Measurements from ENCODE around the gene LRRC38. TPM values are rescaled to one million over a fixed set of nuclear protein-coding genes. Genes with fewer than 3 reads are reported as not detected.

Gene LRRC38
- total and polyA plus RNA-seq, 2 of the 4 experiments (the other 2 are of a cell fraction), result not detected

DNA sequence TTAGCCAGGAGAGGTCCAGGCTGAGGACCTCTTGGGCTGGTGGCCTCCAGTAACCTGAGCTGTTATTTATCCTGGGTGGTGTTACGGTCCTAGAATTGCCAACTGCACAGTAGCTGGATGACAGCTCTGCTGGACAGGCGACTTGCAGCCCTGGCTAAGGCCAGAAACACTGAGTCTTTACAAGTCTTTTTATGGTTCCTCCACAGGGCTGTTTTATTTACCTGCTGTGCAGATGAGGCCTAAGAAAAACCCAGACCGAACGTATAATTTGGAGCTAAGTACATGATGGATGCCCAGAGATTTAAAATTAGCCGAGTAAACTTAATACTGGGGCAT lies 30.4 kb upstream of the LRRC38 start:
- POLR2A ChIA-PET (ENCODE audit: unreplicated experiment), result no interaction called here
- H2BK15ac ChIP-seq (ENCODE audit: low read depth, low read length), result no peak overlapping the region
- H3K9me3 ChIP-seq (ENCODE audit: control insufficient read depth, insufficient read depth, low read length), result peaks cover 34% of the 10 kb centered on the region
- ATAC-seq (ENCODE audit: low read depth), result no peak
- DNase-seq, result no peak
- no peak overlapping the region for H2AK9ac ChIP-seq (replicated peaks; ENCODE audit: low read depth, low read length, poor library complexity)
- intact Hi-C loops (cut with micrococcal nuclease), result no loop called here
- no peak overlapping the region for H3K18ac ChIP-seq (ENCODE audit: low read depth, low read length)
- WGBS, 2 experiments (ENCODE audit: extremely low coverage in 2 of 2, insufficient read length in 1 of 2), result no CpG with 5 or more reads among the region's 5 CpGs
- H2BK120ac ChIP-seq (ENCODE audit: low read depth, low read length), result no peak overlapping the region
- no peak overlapping the region for H4K5ac ChIP-seq (ENCODE audit: low read depth, low read length)
- no peaks in the 10 kb centered on the region for H3K36me3 ChIP-seq (ENCODE audit: control insufficient read depth, insufficient read depth, low read length)
- H2AK5ac ChIP-seq (ENCODE audit: low read depth, low read length), result no peak overlapping the region
- no peaks in the 10 kb centered on the region for H3K4me1 ChIP-seq (ENCODE audit: control insufficient read depth, insufficient read depth, low read length)
- H2BK20ac ChIP-seq (ENCODE audit: low read depth, low read length), result no peak overlapping the region
- H2AFZ ChIP-seq (replicated peaks; ENCODE audit: low read length, poor library complexity), result no peak overlapping the region
- H3K27me3 ChIP-seq (ENCODE audit: control insufficient read depth, insufficient read depth, low read length), result no peaks in the 10 kb centered on the region
- in situ Hi-C loops (cut with MboI; ENCODE audit: low sequenced_read_pairs), result no loop called here
- H3K4me2 ChIP-seq (ENCODE audit: low read depth, low read length), result no peak overlapping the region
- H3K23ac ChIP-seq (ENCODE audit: low read depth, low read length), result no peak overlapping the region
- no peak overlapping the region for H4K8ac ChIP-seq (ENCODE audit: low read depth in 2 of 2, low read length in 2 of 2)
- H3K79me1 ChIP-seq (ENCODE audit: low read depth in 1 of 2, low read length in 2 of 2), result no peaks in the 10 kb centered on the region
- no peak overlapping the region for H2BK5ac ChIP-seq (ENCODE audit: low read depth, low read length, poor library complexity, severe bottlenecking)
- H4K20me1 ChIP-seq (ENCODE audit: insufficient read depth, low read length), result no peaks in the 10 kb centered on the region
- TF ChIP-seq CEBPB (IDR thresholded peaks at IDR 0.05; ENCODE audit: low read depth, low read length) (no peak), MAZ (IDR thresholded peaks at IDR 0.05; ENCODE audit: borderline replicate concordance, low read depth, low read length) (no peak), RAD21 (IDR thresholded peaks at IDR 0.05; ENCODE audit: low read length) (no peak), MXI1 (IDR thresholded peaks at IDR 0.05; ENCODE audit: borderline replicate concordance, low read depth, low read length) (no peak)
- TF ChIP-seq, protein P1, sequence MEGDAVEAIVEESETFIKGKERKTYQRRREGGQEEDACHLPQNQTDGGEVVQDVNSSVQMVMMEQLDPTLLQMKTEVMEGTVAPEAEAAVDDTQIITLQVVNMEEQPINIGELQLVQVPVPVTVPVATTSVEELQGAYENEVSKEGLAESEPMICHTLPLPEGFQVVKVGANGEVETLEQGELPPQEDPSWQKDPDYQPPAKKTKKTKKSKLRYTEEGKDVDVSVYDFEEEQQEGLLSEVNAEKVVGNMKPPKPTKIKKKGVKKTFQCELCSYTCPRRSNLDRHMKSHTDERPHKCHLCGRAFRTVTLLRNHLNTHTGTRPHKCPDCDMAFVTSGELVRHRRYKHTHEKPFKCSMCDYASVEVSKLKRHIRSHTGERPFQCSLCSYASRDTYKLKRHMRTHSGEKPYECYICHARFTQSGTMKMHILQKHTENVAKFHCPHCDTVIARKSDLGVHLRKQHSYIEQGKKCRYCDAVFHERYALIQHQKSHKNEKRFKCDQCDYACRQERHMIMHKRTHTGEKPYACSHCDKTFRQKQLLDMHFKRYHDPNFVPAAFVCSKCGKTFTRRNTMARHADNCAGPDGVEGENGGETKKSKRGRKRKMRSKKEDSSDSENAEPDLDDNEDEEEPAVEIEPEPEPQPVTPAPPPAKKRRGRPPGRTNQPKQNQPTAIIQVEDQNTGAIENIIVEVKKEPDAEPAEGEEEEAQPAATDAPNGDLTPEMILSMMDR (conservative IDR thresholded peaks at IDR 0.05; ENCODE audit: low read depth, low read length), result no peak
- TF ChIP-seq, protein P2, sequence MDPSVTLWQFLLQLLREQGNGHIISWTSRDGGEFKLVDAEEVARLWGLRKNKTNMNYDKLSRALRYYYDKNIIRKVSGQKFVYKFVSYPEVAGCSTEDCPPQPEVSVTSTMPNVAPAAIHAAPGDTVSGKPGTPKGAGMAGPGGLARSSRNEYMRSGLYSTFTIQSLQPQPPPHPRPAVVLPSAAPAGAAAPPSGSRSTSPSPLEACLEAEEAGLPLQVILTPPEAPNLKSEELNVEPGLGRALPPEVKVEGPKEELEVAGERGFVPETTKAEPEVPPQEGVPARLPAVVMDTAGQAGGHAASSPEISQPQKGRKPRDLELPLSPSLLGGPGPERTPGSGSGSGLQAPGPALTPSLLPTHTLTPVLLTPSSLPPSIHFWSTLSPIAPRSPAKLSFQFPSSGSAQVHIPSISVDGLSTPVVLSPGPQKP (IDR thresholded peaks at IDR 0.05; ENCODE audit: borderline replicate concordance, low read depth, low read length), result no peak
- H3K4me3 ChIP-seq (ENCODE audit: insufficient read depth, low read depth, low read length), result no peak overlapping the region
- H3K4ac ChIP-seq (ENCODE audit: low read depth, low read length), result no peak overlapping the region
- dilution Hi-C loops (cut with HindIII; ENCODE audit: low sequenced_read_pairs, unreplicated experiment), result no loop called here
- no peak overlapping the region for H4K91ac ChIP-seq (ENCODE audit: insufficient read depth, low read depth, low read length)
- H3K27ac ChIP-seq (ENCODE audit: insufficient read depth, low read length), result no peak overlapping the region
- no peak overlapping the region for H3K56ac ChIP-seq (ENCODE audit: extremely low read depth, insufficient read depth, low read length)
- no peak overlapping the region for H3K14ac ChIP-seq (replicated peaks; ENCODE audit: low read depth, low read length)
- no peaks in the 10 kb centered on the region for H3K9me1 ChIP-seq (ENCODE audit: insufficient read depth, low read length)
- CTCF ChIA-PET, result interaction anchor here (0.5 to 0.7 kb wide), 2 partner anchors 139 to 797 kb away, joined by 3 to 4 read pairs; no protein-coding TSS in a partner anchor
- no peak overlapping the region for H3K9ac ChIP-seq (ENCODE audit: low read depth, low read length)
- BruUV-seq (replicated peaks), result no TSS peak
